Measurements from ENCODE around the gene RHBDF2.

The RHBDF2 gene

GRCh38 chr17:76446449-76447231 is 54.6 kb downstream of the RHBDF2 start:
- Histone ChIP-seq H2BK12ac (ENCODE audit: low read length) (no peak overlapping the region), H3K27me3 (ENCODE audit: control insufficient read depth in 3 of 3, insufficient read depth in 3 of 3, low read depth in 1 of 3, low read length in 3 of 3) (no peaks in the 10 kb centered on the region), H2BK120ac (ENCODE audit: low read depth, low read length) (no peak overlapping the region), H3K4me1 (ENCODE audit: control insufficient read depth in 2 of 2, insufficient read depth in 1 of 2, low read depth in 1 of 2, low read length in 2 of 2) (peaks cover 19 to 44% of the 10 kb centered on the region in 2 donors), H4K8ac (ENCODE audit: low read depth, low read length) (no peak overlapping the region), H3K36me3 (replicated peaks in 1 of 2; ENCODE audit: control insufficient read depth in 2 of 2, insufficient read depth in 2 of 2, low read length in 2 of 2) (peaks cover 0 to 2% of the 10 kb centered on the region in 2 donors), H3K23ac (ENCODE audit: low read depth, low read length, poor library complexity) (no peak overlapping the region), H3K27ac (replicated peaks; ENCODE audit: low read length) (no peak overlapping the region), H3K18ac (ENCODE audit: low read length) (no peak overlapping the region), H3K14ac (ENCODE audit: low read length) (no peak overlapping the region), H3K79me1 (ENCODE audit: low read depth, low read length) (peaks cover 6% of the 10 kb centered on the region), H3K9me3 (replicated peaks in 1 of 2; ENCODE audit: control insufficient read depth in 2 of 2, insufficient read depth in 1 of 2, low read depth in 1 of 2, low read length in 2 of 2) (no peaks in the 10 kb centered on the region), H2BK15ac (ENCODE audit: low read length) (no peak overlapping the region), H2BK5ac (ENCODE audit: low read length) (no peak overlapping the region), H3K4me2 (ENCODE audit: insufficient read depth, low read length, poor library complexity, severe bottlenecking) (no peak overlapping the region), H3K4ac (ENCODE audit: low read length) (no peak overlapping the region), H3K9ac (ENCODE audit: low read depth, low read length, poor library complexity) (no peak overlapping the region), H2AFZ (ENCODE audit: low read length) (no peak overlapping the region), H2AK5ac (ENCODE audit: low read depth, low read length) (no peak overlapping the region), H4K91ac (ENCODE audit: low read depth, low read length, poor library complexity) (no peak overlapping the region), H3K4me3 (ENCODE audit: low read length in 2 of 2) (no peak overlapping the region)
- WGBS, 2 donors (ENCODE audit: extremely low coverage in 2 of 2, insufficient read length in 2 of 2, insufficient replicate concordance in 1 of 2), result no CpG with 5 or more reads among the region's 9 CpGs
- DNase-seq (ENCODE audit: low spot score), result no peak

DNA sequence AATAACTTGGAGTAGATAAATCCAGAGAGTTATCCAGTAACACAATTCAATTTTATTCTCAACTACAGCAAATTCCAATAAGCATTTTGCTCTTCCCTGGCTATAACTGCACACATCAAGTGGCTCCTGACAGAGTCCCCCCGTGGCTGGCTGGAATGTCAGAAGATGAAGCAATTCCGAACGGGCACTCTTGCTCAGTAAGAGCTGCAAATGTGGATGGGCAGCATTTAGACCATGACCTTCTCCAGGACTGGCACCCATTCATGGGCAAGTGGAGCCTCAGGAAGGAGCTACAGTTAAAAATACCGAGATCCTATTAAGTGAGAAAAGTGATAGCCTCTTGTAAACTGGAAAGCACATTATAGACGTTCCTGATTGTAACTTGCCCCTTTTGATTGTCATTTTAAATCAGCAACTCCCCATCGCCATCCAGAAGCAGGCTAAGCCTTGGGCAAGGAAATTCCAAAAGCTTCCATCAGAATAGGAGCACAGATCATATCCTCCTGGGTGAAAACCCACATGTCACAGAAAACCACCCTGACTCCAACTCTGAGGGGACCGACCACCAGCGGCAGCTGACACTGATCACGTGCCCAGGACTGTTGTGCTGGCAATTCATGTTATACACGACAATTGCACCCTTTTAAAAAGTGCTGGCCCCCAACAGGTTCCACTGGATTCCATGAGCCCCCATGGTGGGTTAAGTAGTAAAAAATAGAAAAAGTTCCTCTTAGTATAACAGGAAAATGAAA is 55.4 kb downstream of the RHBDF2 start:
- Histone ChIP-seq H2BK5ac (ENCODE audit: low read length) (no peak overlapping the region), H3K4me2 (ENCODE audit: insufficient read depth, low read length, poor library complexity, severe bottlenecking) (no peak overlapping the region), H2AK5ac (ENCODE audit: low read depth, low read length) (no peak overlapping the region), H3K14ac (ENCODE audit: low read length) (no peak overlapping the region), H3K4ac (ENCODE audit: low read length) (no peak overlapping the region), H2BK120ac (ENCODE audit: low read depth, low read length) (no peak overlapping the region), H3K18ac (ENCODE audit: low read length) (no peak overlapping the region), H3K27ac (replicated peaks; ENCODE audit: low read length) (no peak overlapping the region), H3K36me3 (replicated peaks in 1 of 2; ENCODE audit: control insufficient read depth in 2 of 2, insufficient read depth in 2 of 2, low read length in 2 of 2) (peaks cover 0 to 2% of the 10 kb centered on the region in 2 donors), H2AFZ (ENCODE audit: low read length) (no peak overlapping the region), H3K9ac (ENCODE audit: low read depth, low read length, poor library complexity) (no peak overlapping the region), H2BK15ac (ENCODE audit: low read length) (no peak overlapping the region), H4K8ac (ENCODE audit: low read depth, low read length) (no peak overlapping the region), H3K4me3 (ENCODE audit: low read length in 2 of 2) (no peak overlapping the region), H3K4me1 (ENCODE audit: control insufficient read depth in 2 of 2, insufficient read depth in 1 of 2, low read depth in 1 of 2, low read length in 2 of 2) (peaks cover 17 to 44% of the 10 kb centered on the region in 2 donors), H3K79me1 (ENCODE audit: low read depth, low read length) (peaks cover 6% of the 10 kb centered on the region), H4K91ac (ENCODE audit: low read depth, low read length, poor library complexity) (no peak overlapping the region), H3K27me3 (ENCODE audit: control insufficient read depth in 3 of 3, insufficient read depth in 3 of 3, low read depth in 1 of 3, low read length in 3 of 3) (no peaks in the 10 kb centered on the region), H2BK12ac (ENCODE audit: low read length) (no peak overlapping the region), H3K9me3 (replicated peaks in 1 of 2; ENCODE audit: control insufficient read depth in 2 of 2, insufficient read depth in 1 of 2, low read depth in 1 of 2, low read length in 2 of 2) (no peaks in the 10 kb centered on the region), H3K23ac (ENCODE audit: low read depth, low read length, poor library complexity) (no peak overlapping the region)
- WGBS, 2 donors (ENCODE audit: extremely low coverage in 2 of 2, insufficient read length in 2 of 2, insufficient replicate concordance in 1 of 2), result no CpG with 5 or more reads among the region's 10 CpGs
- DNase-seq (ENCODE audit: low spot score), result no peak

GRCh38 chr17:76444518-76445311 is 56.5 kb downstream of the RHBDF2 start:
- peaks cover 16 to 45% of the 10 kb centered on the region in 2 donors for H3K4me1 ChIP-seq (ENCODE audit: control insufficient read depth in 2 of 2, insufficient read depth in 1 of 2, low read depth in 1 of 2, low read length in 2 of 2)
- no peak overlapping the region for H2AK5ac ChIP-seq (ENCODE audit: low read depth, low read length)
- H2BK15ac ChIP-seq (ENCODE audit: low read length), result no peak overlapping the region
- no peak overlapping the region for H4K8ac ChIP-seq (ENCODE audit: low read depth, low read length)
- no peak overlapping the region for H3K4me3 ChIP-seq (ENCODE audit: low read length in 2 of 2)
- H4K91ac ChIP-seq (ENCODE audit: low read depth, low read length, poor library complexity), result no peak overlapping the region
- no peak overlapping the region for H3K9ac ChIP-seq (ENCODE audit: low read depth, low read length, poor library complexity)
- no peaks in the 10 kb centered on the region for H3K9me3 ChIP-seq (replicated peaks in 1 of 2; ENCODE audit: control insufficient read depth in 2 of 2, insufficient read depth in 1 of 2, low read depth in 1 of 2, low read length in 2 of 2)
- H3K79me1 ChIP-seq (ENCODE audit: low read depth, low read length), result peaks cover 6% of the 10 kb centered on the region
- H3K14ac ChIP-seq (ENCODE audit: low read length), result no peak overlapping the region
- H2AFZ ChIP-seq (ENCODE audit: low read length), result no peak overlapping the region
- no peak overlapping the region for H3K27ac ChIP-seq (replicated peaks; ENCODE audit: low read length)
- H3K18ac ChIP-seq (ENCODE audit: low read length), result no peak overlapping the region
- no peak overlapping the region for H2BK12ac ChIP-seq (ENCODE audit: low read length)
- H2BK5ac ChIP-seq (ENCODE audit: low read length), result no peak overlapping the region
- H3K23ac ChIP-seq (ENCODE audit: low read depth, low read length, poor library complexity), result no peak overlapping the region
- WGBS, 2 donors (ENCODE audit: extremely low coverage in 2 of 2, insufficient read length in 2 of 2, insufficient replicate concordance in 1 of 2), result no CpG with 5 or more reads among the region's 9 CpGs
- H3K27me3 ChIP-seq (ENCODE audit: control insufficient read depth in 3 of 3, insufficient read depth in 3 of 3, low read depth in 1 of 3, low read length in 3 of 3), result no peaks in the 10 kb centered on the region
- no peak overlapping the region for H3K4me2 ChIP-seq (ENCODE audit: insufficient read depth, low read length, poor library complexity, severe bottlenecking)
- H3K4ac ChIP-seq (ENCODE audit: low read length), result no peak overlapping the region
- no peak overlapping the region for H2BK120ac ChIP-seq (ENCODE audit: low read depth, low read length)
- peaks cover 2 to 3% of the 10 kb centered on the region in 2 donors for H3K36me3 ChIP-seq (replicated peaks in 1 of 2; ENCODE audit: control insufficient read depth in 2 of 2, insufficient read depth in 2 of 2, low read length in 2 of 2)
- DNase-seq (ENCODE audit: low spot score), result no peak
